NCI-H1417 treated with DMSO at 0.1 percent for 48 hours (cell line): Measurements from ENCODE around the gene FAM180A.

ENCODE experiments used
- DNase-seq: peaks from one replicate; lab custom pipeline; 2025; lab: John Stamatoyannopoulos, UW

FAM180A gene

GRCh38 chr7:135683609-135684008, 65.0 kb downstream of the FAM180A start:
- DNase-seq, result no peak

- DNase-seq, result no peak
Observed at GRCh38 chr7:135682191-135682590, 66.4 kb downstream of the FAM180A start.

GRCh38 chr7:135681762-135682161, 66.9 kb downstream of the FAM180A start:
- DNase-seq, result no peak
